Sigmoid colon (tissue), 4 donors: ENCODE data around the gene SUSD6.

ENCODE experiments used
- EP300 ChIP-seq, 4 donors: sonication (generic); formaldehyde crosslinking; IDR thresholded peaks; one replicate each; pipeline ENCODE4 v1.6.1; 2017; ENCODE audit warnings: antibody characterized with exemption in 4 of 4
- POLR2A ChIP-seq, 2 donors: fragments of 450-650 bp; IDR thresholded peaks; one replicate each; pipeline ENCODE4 v1.6.1; 2016; ENCODE audit warnings: antibody characterized with exemption in 2 of 2, mild to moderate bottlenecking in 2 of 2, moderate library complexity in 2 of 2
- POLR2AphosphoS5 ChIP-seq, 4 donors: sonication (generic); formaldehyde crosslinking; IDR thresholded peaks; one replicate each; pipeline ENCODE4 v1.6.1; 2017; ENCODE audit warnings: antibody characterized with exemption in 4 of 4
- TF ChIP-seq, protein P1 (sequence below), 4 experiments: fragments of 450-650 bp in 3 of 4; fragments of 200-600 bp in 1 of 4; IDR thresholded peaks; one replicate each; pipeline ENCODE4 v1.5.1; 2016 to 2019; ENCODE audit warnings: antibody characterized with exemption in 4 of 4, mild to moderate bottlenecking in 3 of 4, moderate library complexity in 2 of 4

DNA sequence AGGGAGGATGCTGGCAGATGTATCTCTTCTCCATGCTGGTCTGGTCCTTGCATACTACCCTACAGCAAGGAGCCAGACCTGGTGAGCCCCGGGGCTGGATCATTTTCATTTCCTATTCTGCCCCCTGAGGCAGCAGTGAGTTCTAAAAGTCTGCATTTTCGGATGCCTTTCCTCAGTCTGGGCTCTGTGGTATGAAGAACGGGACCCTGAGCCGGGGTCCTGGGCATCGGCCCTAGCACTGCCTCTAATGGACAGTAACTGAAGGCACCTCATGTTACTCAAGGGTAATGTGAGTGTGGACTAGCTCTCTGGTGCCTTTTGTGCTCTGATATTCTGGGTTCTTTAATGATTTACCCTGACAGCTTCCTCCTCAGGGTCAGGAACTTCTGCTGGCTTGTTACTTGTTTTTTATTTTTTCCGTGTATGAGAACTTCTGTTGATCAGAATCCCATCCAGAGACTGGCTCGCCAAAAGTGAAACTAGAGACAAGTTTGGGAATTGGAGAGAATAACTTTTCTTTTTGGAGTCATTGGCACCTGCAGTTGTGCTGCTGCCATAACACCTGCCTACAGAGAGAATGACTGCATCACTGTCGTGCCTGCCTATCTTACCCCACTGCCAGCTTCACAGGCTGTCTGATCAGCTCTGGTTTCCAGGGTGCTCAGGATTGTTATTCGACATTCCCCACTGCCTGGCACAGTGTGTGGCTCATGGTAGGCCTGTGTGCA, 62.3 kb downstream of the SUSD6 start:
- TF ChIP-seq, protein P1, sequence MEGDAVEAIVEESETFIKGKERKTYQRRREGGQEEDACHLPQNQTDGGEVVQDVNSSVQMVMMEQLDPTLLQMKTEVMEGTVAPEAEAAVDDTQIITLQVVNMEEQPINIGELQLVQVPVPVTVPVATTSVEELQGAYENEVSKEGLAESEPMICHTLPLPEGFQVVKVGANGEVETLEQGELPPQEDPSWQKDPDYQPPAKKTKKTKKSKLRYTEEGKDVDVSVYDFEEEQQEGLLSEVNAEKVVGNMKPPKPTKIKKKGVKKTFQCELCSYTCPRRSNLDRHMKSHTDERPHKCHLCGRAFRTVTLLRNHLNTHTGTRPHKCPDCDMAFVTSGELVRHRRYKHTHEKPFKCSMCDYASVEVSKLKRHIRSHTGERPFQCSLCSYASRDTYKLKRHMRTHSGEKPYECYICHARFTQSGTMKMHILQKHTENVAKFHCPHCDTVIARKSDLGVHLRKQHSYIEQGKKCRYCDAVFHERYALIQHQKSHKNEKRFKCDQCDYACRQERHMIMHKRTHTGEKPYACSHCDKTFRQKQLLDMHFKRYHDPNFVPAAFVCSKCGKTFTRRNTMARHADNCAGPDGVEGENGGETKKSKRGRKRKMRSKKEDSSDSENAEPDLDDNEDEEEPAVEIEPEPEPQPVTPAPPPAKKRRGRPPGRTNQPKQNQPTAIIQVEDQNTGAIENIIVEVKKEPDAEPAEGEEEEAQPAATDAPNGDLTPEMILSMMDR (IDR thresholded peaks at IDR 0.05) = no peak
- TF ChIP-seq POLR2A (IDR thresholded peaks at IDR 0.05) = no peak
- no peak for TF ChIP-seq POLR2AphosphoS5 (IDR thresholded peaks at IDR 0.05)
- no peak for TF ChIP-seq EP300 (IDR thresholded peaks at IDR 0.05)
